Heart right ventricle (tissue), 16 donors: ENCODE results near the gene IFNAR1. TPM values are rescaled to one million over a fixed set of nuclear protein-coding genes. Genes with fewer than 3 reads are reported as not detected.

Experiments
- ATAC-seq, 8 donors: fragments of 200-7000 bp; cut with Tn5 transposase; one replicate each; pipeline ENCODE4 v1.9.1; 2020; ENCODE audit warnings: mild to moderate bottlenecking in 8 of 8, moderate library complexity in 8 of 8, moderate number of reproducible peaks in 1 of 8
- DNase-seq, 2 donors: peaks; one replicate each; pipeline ENCODE4 v3.0.0-alpha.2; 2020
- H3K27ac ChIP-seq, 10 donors: fragments of 200-600 bp; sonication (generic) in 2 of 10; one replicate each; pipeline versions ENCODE4 v1.5.0 to v1.8.0; 2020 to 2022; ENCODE audit warnings: mild to moderate bottlenecking in 3 of 10
- H3K27me3 ChIP-seq, 7 donors: fragments of 200-600 bp; one replicate each; pipeline ENCODE4 v1.8.0; 2021 to 2022; ENCODE audit warnings: mild to moderate bottlenecking in 2 of 7
- H3K36me3 ChIP-seq, 9 donors: fragments of 200-600 bp; sonication (generic) in 1 of 9; one replicate each; pipeline versions ENCODE4 v1.5.0 to v1.8.0; 2020 to 2022; ENCODE audit warnings: mild to moderate bottlenecking in 2 of 9
- H3K4me1 ChIP-seq, 9 donors: fragments of 200-600 bp; sonication (generic) in 1 of 9; one replicate each; pipeline versions ENCODE4 v1.5.0 to v1.8.0; 2020 to 2022; ENCODE audit warnings: mild to moderate bottlenecking in 4 of 9
- H3K4me3 ChIP-seq, 10 donors: fragments of 200-600 bp; sonication (generic) in 2 of 10; one replicate each; pipeline versions ENCODE4 v1.5.0 to v1.8.0; 2020 to 2022; ENCODE audit warnings: mild to moderate bottlenecking in 7 of 10, moderate library complexity in 2 of 10
- H3K9me3 ChIP-seq, 11 donors: fragments of 200-600 bp in 10 of 11; sonication (generic) in 2 of 11; one replicate each; pipeline versions ENCODE4 v1.5.0 to v1.8.0; 2013 to 2022; ENCODE audit warnings: mild to moderate bottlenecking in 2 of 11, control low read depth in 1 of 11, moderate library complexity in 1 of 11
- CTCF ChIP-seq, 9 donors: fragments of 200-600 bp; sonication (generic) in 2 of 9; IDR thresholded peaks; one replicate each; pipeline versions ENCODE4 v1.5.0 to v1.8.0; 2021 to 2022; ENCODE audit warnings: antibody characterized with exemption in 9 of 9, mild to moderate bottlenecking in 5 of 9, moderate library complexity in 1 of 9
- WGBS, 2 donors: extraction: QIAGEN DNeasy Blood & Tissue Kit; methylation state at CpG; one replicate each; pipeline ENCODE4 v1.1.7; 2013; ENCODE audit warnings: inconsistent platforms in 1 of 2; 5-methylcytosine and 5-hydroxymethylcytosine counted together
- intact Hi-C, 10 donors: fragments of 100-400 bp; cut with DNase I; formaldehyde crosslinking; loops; one replicate each; pipeline versions ENCODE4 v1.11.1 to v1.14.2; 2022
- polyA plus RNA-seq, 2 donors: library from polyadenylated mRNA; stranded (reverse); fragments of 200-250 nt; gene quantifications; one replicate each; pipeline ENCODE4 v1.2.3, GENCODE V29; 2013
- total RNA-seq, 10 donors: library from RNA; stranded (reverse); fragmentation: NEBNext Ultra II Directional in 3 of 10; extraction: Animal tissue kit (Norgen Biotek cat#: 25700) in 3 of 10; gene quantifications; one replicate each; pipeline versions ENCODE4 v1.2.1 to v1.2.4, GENCODE V29; 2021 to 2023
- donor health status: Arrhythmogenic right ventricular cardiomyopathy.
- donor health status: ischemic (EF 13 %, LVEDD 7.1; RV severe dilation, severe dysfunction).
- donor health status: healthy with polysubstance abuse.
- donor health status: DM: no; HTN: yes; CAD: no.
- donor health status: DM: no; HTN: no; CAD: no.
- donor health status: ischemic (EF 25% LVEDD 6.9; RV normal size, moderate dysfunction).
- donor health status: ischemic (EF 25% LVEDD 5.7; RV mildly dilated, moderate dysfunction).
- donor health status: healthy.
- donor health status: DM: yes; HTN: yes; CAD: no.
- donor health status: Ischemic cardiomyopathy.
- donor health status: ischemic (EF 35%, LVEDD 5.7; RV mildly dilated, moderate dysfunction).
- donor health status: nonischemic (EF 11% LVEDD 7.7; RV severe dilation, severe dysfunction).
- donor health status: DM: yes; HTN: yes; CAD: no.
- donor health status: PGD.
- donor health status: ischemic (EF 29% LVEDD 5.4; RV normal size, mild dysfunction).
- donor health status: nonischemic (EF 23%, LVEDD 6.1; RV moderate dilation, normal function).

The IFNAR1 gene
- total and polyA plus RNA-seq, 12 donors: 7.4 to 38.5 (median 23.0) TPM

- H3K9me3 ChIP-seq: peaks cover 0 to 28% (median 10%) of the 10 kb centered on the region in 11 donors
- WGBS, 2 donors: 98 to 100% methylated on average over 1 of the region's 1 CpG
- intact Hi-C loops: no loop called here
These were observed 7.4 kb downstream of the IFNAR1 start for GRCh38 chr21:33332143-33332542.

GRCh38 chr21:33334191-33334590 lies 9.4 kb downstream of the IFNAR1 start:
- TF ChIP-seq CTCF (IDR thresholded peaks at IDR 0.05): no peak
- no peak for ATAC-seq
- H3K4me1 ChIP-seq: peaks cover 0 to 31% (median 13%) of the 10 kb centered on the region in 9 donors
- intact Hi-C loops: no loop called here
- no peak for DNase-seq
- H3K4me3 ChIP-seq: no peak overlapping the region
- peaks cover 0 to 28% (median 10%) of the 10 kb centered on the region in 11 donors for H3K9me3 ChIP-seq
- 74% methylated on average over 4 of the region's 4 CpGs for WGBS, 2 donors
- no peak overlapping the region for H3K27ac ChIP-seq
- H3K36me3 ChIP-seq: peaks cover 0 to 51% (median 3%) of the 10 kb centered on the region in 9 donors
- H3K27me3 ChIP-seq: no peaks in the 10 kb centered on the region

More at GRCh38 chr21:33332143-33332542, 7.4 kb downstream of the IFNAR1 start:
- H3K4me3 ChIP-seq: no peak overlapping the region
- TF ChIP-seq CTCF (IDR thresholded peaks at IDR 0.05): no peak
- ATAC-seq: no peak
- no peaks in the 10 kb centered on the region for H3K27me3 ChIP-seq
- H3K36me3 ChIP-seq: peaks cover 0 to 41% (median 3%) of the 10 kb centered on the region in 9 donors
- no peak for DNase-seq
- H3K4me1 ChIP-seq: peaks cover 0 to 43% (median 26%) of the 10 kb centered on the region in 9 donors
- no peak overlapping the region for H3K27ac ChIP-seq

- peaks cover 0 to 51% (median 3%) of the 10 kb centered on the region in 9 donors for H3K36me3 ChIP-seq
- 85 to 86% methylated on average over 2 of the region's 2 CpGs for WGBS, 2 donors
- no peak for DNase-seq
- no peak overlapping the region for H3K27ac ChIP-seq
- no peak for TF ChIP-seq CTCF (IDR thresholded peaks at IDR 0.05)
- H3K9me3 ChIP-seq: peaks cover 0 to 28% (median 10%) of the 10 kb centered on the region in 11 donors
- intact Hi-C loops: no loop called here
- no peaks in the 10 kb centered on the region for H3K27me3 ChIP-seq
- no peak overlapping the region for H3K4me3 ChIP-seq
- ATAC-seq: no peak
- H3K4me1 ChIP-seq: peaks cover 0 to 31% (median 12%) of the 10 kb centered on the region in 9 donors
These were observed 10.1 kb downstream of the IFNAR1 start for GRCh38 chr21:33334824-33335223.

- WGBS, 2 donors: 83 to 89% methylated on average over 1 of the region's 1 CpG
- H3K4me1 ChIP-seq: peaks cover 0 to 30% (median 13%) of the 10 kb centered on the region in 9 donors
- H3K4me3 ChIP-seq: no peak overlapping the region
- no peaks in the 10 kb centered on the region for H3K27me3 ChIP-seq
- peaks cover 0 to 69% (median 14%) of the 10 kb centered on the region in 9 donors for H3K36me3 ChIP-seq
- TF ChIP-seq CTCF (IDR thresholded peaks at IDR 0.05): no peak
- ATAC-seq: no peak
- peaks cover 0 to 6% (median 0%) of the 10 kb centered on the region in 11 donors for H3K9me3 ChIP-seq
- intact Hi-C loops: no loop called here
- peak overlapping the region in 2 of 10 donors; percentile 8 to 34 for H3K27ac ChIP-seq
- DNase-seq: no peak
These were observed 14.4 kb downstream of the IFNAR1 start for GRCh38 chr21:33339135-33339534.
